ENCODE measurements around the gene RBMS1. TPM values are rescaled to one million over a fixed set of nuclear protein-coding genes. Genes with fewer than 3 reads are reported as not detected.

RBMS1 gene
- total and polyA plus RNA-seq, 12 donors: 22.6 to 77.7 (median 59.0) TPM

DNA sequence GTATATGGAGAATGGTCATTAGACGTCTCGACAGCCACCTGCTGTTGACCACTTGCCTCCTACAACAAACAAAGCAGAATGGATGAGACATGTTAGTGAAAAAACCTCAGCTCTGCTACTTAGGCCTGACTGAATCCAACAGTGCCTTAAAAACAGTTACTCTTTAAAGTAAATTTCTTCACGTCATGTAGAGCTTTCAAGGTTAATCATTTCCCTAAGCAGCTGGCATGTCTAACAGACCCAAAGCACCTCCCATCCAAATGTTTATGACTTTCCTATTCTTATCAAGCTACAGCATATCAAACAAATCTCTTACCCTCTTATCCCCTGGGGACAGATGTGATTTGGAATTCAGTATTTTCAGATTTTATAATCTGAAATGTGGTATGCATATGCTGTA is 218.0 kb downstream of the RBMS1 start:
- intact Hi-C loops (cut with DNase I): loop anchor here in 1 of 10 donors (10.0 kb wide), 1 partner anchor 219 kb away; the partner anchor contains the start of gene RBMS1
- H3K4me3 ChIP-seq: no peak overlapping the region
- DNase-seq (no peak), ATAC-seq (no peak)
- peaks cover 0 to 95% (median 34%) of the 10 kb centered on the region in 9 donors for H3K36me3 ChIP-seq
- WGBS, 2 donors: 75 to 84% methylated on average over 3 of the region's 3 CpGs
- peaks cover 0 to 38% (median 32%) of the 10 kb centered on the region in 9 donors for H3K4me1 ChIP-seq
- H3K27ac ChIP-seq: peak overlapping the region in 1 of 10 donors; percentile 1
- no peaks in the 10 kb centered on the region for H3K27me3 ChIP-seq
- no peaks in the 10 kb centered on the region for H3K9me3 ChIP-seq
- TF ChIP-seq, protein P1, sequence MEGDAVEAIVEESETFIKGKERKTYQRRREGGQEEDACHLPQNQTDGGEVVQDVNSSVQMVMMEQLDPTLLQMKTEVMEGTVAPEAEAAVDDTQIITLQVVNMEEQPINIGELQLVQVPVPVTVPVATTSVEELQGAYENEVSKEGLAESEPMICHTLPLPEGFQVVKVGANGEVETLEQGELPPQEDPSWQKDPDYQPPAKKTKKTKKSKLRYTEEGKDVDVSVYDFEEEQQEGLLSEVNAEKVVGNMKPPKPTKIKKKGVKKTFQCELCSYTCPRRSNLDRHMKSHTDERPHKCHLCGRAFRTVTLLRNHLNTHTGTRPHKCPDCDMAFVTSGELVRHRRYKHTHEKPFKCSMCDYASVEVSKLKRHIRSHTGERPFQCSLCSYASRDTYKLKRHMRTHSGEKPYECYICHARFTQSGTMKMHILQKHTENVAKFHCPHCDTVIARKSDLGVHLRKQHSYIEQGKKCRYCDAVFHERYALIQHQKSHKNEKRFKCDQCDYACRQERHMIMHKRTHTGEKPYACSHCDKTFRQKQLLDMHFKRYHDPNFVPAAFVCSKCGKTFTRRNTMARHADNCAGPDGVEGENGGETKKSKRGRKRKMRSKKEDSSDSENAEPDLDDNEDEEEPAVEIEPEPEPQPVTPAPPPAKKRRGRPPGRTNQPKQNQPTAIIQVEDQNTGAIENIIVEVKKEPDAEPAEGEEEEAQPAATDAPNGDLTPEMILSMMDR (IDR thresholded peaks at IDR 0.05): no peak

DNA sequence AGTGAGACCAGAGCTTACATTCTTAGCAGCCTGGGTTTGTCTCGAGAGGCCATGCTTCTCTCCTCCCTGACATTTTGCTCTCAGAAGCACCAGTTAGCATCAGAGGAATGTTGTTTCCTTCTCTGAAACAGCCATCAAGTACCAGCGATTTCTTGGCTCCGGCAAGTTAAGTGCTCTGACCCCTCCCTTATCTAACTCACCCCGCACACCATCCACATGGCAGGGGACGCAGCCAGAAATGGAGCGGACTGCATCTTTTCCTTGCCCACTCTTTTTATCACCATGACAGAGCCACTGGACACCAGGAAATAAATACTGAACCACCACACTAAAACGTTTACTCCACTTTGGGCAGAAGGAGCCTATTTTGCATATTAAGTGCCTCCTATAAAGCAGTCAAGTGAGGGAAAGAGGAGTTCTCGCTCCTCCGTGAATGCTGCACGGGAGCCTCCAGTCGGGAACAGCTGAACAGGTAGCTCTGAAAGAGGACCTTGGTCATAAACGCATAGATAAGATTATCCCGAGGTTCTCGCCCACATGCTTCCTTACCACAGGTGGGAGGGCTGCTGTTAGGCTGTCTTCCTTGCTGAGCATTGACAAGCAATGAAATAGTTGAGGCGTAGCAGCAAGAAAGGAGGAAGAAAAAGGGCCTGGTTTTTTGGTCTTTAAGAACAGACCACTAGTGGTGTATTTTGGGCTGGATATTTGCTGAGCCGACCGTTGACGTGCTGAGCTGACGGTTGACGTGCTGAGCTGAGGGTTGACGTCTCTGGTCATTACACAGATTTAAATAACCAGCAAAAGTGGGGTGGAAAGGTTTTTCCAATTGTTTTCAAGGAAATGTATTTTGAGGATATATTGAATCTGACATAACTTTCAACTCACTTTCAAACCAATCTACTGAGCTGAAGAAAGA is 222.2 kb downstream of the RBMS1 start:
- Histone ChIP-seq H3K36me3 (peaks cover 0 to 53% (median 16%) of the 10 kb centered on the region in 9 donors), H3K27ac (peak overlapping the region; percentile 90 to 99 (median 95)), H3K4me1 (peaks cover 4 to 43% (median 33%) of the 10 kb centered on the region in 9 donors), H3K4me3 (peak overlapping the region in 9 of 10 donors; percentile 26 to 60 (median 57)), H3K9me3 (no peaks in the 10 kb centered on the region), H3K27me3 (no peaks in the 10 kb centered on the region)
- ATAC-seq (peak in 6 of 8 donors; percentile 7 to 36 (median 16)), DNase-seq (peak in 1 of 2 donors; percentile 40)
- WGBS, 2 donors: 40 to 57% methylated on average over 21 of the region's 21 CpGs
- intact Hi-C loops (cut with DNase I): loop anchor here in 4 of 10 donors (2.0 to 10.0 kb wide), 4 partner anchors 131 to 223 kb away; partner anchors contain the start of gene RBMS1 (in 2 of the 4)
- TF ChIP-seq, protein P1 (IDR thresholded peaks at IDR 0.05): no peak

DNA sequence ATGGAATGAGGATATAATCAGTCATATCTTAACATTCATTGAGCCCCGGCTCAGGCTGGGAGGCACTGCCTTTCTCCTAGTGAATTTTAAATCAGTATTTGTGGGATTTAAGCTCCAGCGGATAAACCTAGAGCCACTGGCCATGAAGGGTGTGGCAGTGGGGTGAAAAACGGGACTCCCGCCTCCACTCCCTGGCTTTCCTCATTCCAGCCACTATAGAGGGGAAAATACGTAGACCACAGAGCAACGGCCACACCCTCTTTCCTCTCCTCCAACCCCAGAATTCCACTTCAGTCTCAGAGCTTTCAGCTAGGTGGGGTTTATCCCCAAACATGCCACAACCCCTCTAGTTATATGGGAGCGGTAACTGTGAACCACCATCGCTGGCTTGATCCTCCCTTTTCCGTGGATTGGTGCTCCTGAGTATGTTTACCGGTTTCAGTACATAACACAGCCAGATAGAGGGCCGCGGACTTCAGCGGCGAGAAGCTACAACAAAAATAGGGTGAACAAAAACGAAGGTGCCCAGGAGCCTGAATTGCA is 223.0 kb downstream of the RBMS1 start:
- peak in 7 of 8 donors; percentile 46 to 61 (median 55) for ATAC-seq
- DNase-seq: no peak

More for the DNA sequence above, 223.0 kb downstream of the RBMS1 start:
- Histone ChIP-seq H3K4me3 (peak overlapping the region; percentile 12 to 60 (median 56)), H3K9me3 (no peaks in the 10 kb centered on the region), H3K27ac (peak overlapping the region; percentile 90 to 99 (median 95)), H3K27me3 (no peaks in the 10 kb centered on the region), H3K36me3 (peaks cover 0 to 45% (median 10%) of the 10 kb centered on the region in 9 donors), H3K4me1 (peaks cover 4 to 43% (median 33%) of the 10 kb centered on the region in 9 donors)
- TF ChIP-seq, protein P1 (IDR thresholded peaks at IDR 0.05): peak in 2 of 9 donors; percentile 5 to 23
- intact Hi-C loops (cut with DNase I): loop anchor here in 4 of 10 donors (2.0 to 10.0 kb wide), 4 partner anchors 132 to 224 kb away; partner anchors contain the start of gene RBMS1 (in 2 of the 4)
- WGBS, 2 donors: 27 to 34% methylated on average over 15 of the region's 15 CpGs
